K562 (cell line): ENCODE measurements around the gene SMIM8. TPM values are rescaled to one million over a fixed set of nuclear protein-coding genes. Genes with fewer than 3 reads are reported as not detected.

ENCODE experiments used
- CBFA2T3 ChIP-seq: fragments of 450-650 bp; IDR thresholded peaks from 2 replicates; pipeline ENCODE4 v1.6.1; 2017
- FOXM1 ChIP-seq, 2 experiments: fragments of 450-650 bp in 1 of 2; sonication (generic) in 1 of 2; formaldehyde crosslinking in 1 of 2; IDR thresholded peaks; 2 replicates each; pipeline versions ENCODE4 v1.6.1 to v1.9.0; 2017 to 2022; ENCODE audit warnings: low read depth in 2 of 2, mild to moderate bottlenecking in 2 of 2, missing genetic modification reagents in 1 of 2, moderate library complexity in 1 of 2
- GABPA ChIP-seq: fragments of 200-800 bp; sonication (Bioruptor generic); conservative IDR thresholded peaks from 2 replicates; pipeline ENCODE4 v1.6.1; 2016; ENCODE audit warnings: low read depth, missing genetic modification characterization, missing compliant biosample characterization
- GATA2 ChIP-seq: sonication (generic); formaldehyde crosslinking; IDR thresholded peaks from 2 replicates; pipeline ENCODE4 v1.4.0; 2020; ENCODE audit warnings: mild to moderate bottlenecking, missing genetic modification reagents
- KAT8 ChIP-seq: fragments of 450-650 bp; IDR thresholded peaks from 2 replicates; pipeline ENCODE4 v1.6.1; 2016; ENCODE audit warnings: low read depth, mild to moderate bottlenecking
- KLF10 ChIP-seq: fragments of 250-450 bp; sonication (Bioruptor Pico); IDR thresholded peaks from 2 replicates; pipeline ENCODE4 v1.6.1; 2021; ENCODE audit warnings: matching md5 sums
- NONO ChIP-seq, 2 experiments: fragments of 200-400 bp in 1 of 2; fragments of 450-650 bp in 1 of 2; formaldehyde crosslinking in 1 of 2; IDR thresholded peaks; 2 replicates each; pipeline ENCODE4 v1.6.1; 2017; ENCODE audit warnings: low read depth in 2 of 2, mild to moderate bottlenecking in 2 of 2, moderate library complexity in 2 of 2, low read length in 1 of 2
- POLR2B ChIP-seq: fragments of 450-650 bp; IDR thresholded peaks from 2 replicates; pipeline ENCODE4 v1.6.1; 2018; ENCODE audit warnings: low read depth; ENCODE audit not compliant: partially characterized antibody
- SMARCB1 ChIP-seq: IDR thresholded peaks from 2 replicates; pipeline ENCODE4 v1.6.1; 2011; ENCODE audit warnings: improper control_type of control experiment, low read depth; ENCODE audit not compliant: insufficient read length
- TCFL5 ChIP-seq: fragments of 250-450 bp; sonication (Bioruptor Pico); conservative IDR thresholded peaks from 2 replicates; pipeline ENCODE4 v1.6.1; 2021; ENCODE audit warnings: mild to moderate bottlenecking, moderate library complexity, matching md5 sums
- WHSC1 ChIP-seq: IDR thresholded peaks from one replicate; pipeline ENCODE4 v1.6.1; 2012; ENCODE audit warnings: low read length, control low read depth, inconsistent platforms
- ZNF561 ChIP-seq: fragments of 450-650 bp; formaldehyde crosslinking; conservative IDR thresholded peaks from 2 replicates; pipeline ENCODE4 v1.4.0; 2020; ENCODE audit warnings: mild to moderate bottlenecking, moderate library complexity
- polyA plus RNA-seq, 8 experiments: library from polyadenylated mRNA; depleted of rRNA in 4 of 8; stranded (reverse) in 5 of 8; unstranded in 3 of 8; fragments of >200 nt; fragmentation: Nextera tagmentation in 2 of 8; fragmentation: Illumina TruSeq in 1 of 8; extraction: Ambion mirVana in 2 of 8; extraction: Trizol in 1 of 8; gene quantifications; 2 replicates each; pipeline versions ENCODE4 v1.2.1 to v1.2.3, GENCODE V29; 2011 to 2014; ENCODE audit warnings: inconsistent platforms in 1 of 8, missing spikeins in 1 of 8
- total RNA-seq, 7 experiments: library from RNA; depleted of rRNA in 6 of 7; stranded (reverse); fragments of >200 nt in 6 of 7; fragmentation: Illumina TruSeq in 2 of 7; extraction: Trizol in 2 of 7; gene quantifications; 2 replicates each; pipeline versions ENCODE4 v1.2.1 to v1.2.3, GENCODE V29; 2011 to 2021; ENCODE audit warnings: low replicate concordance in 1 of 7
- TF ChIP-seq, protein P1 (sequence below): fragments of 450-650 bp; IDR thresholded peaks from 2 replicates; pipeline ENCODE4 v1.6.1; 2016; ENCODE audit warnings: mild to moderate bottlenecking, moderate library complexity
- TF ChIP-seq, protein P2 (sequence below): fragments of 250-450 bp; sonication (Bioruptor Pico); IDR thresholded peaks from 2 replicates; pipeline ENCODE4 v1.8.0; 2021; ENCODE audit warnings: mild to moderate bottlenecking, moderate library complexity

The SMIM8 gene
- total and polyA plus RNA-seq, 9 of the 15 experiments (the other 6 are each of a cell fraction or from before 2014, with no cell fraction given), result 8.3 to 53.7 (median 15.1) TPM

DNA sequence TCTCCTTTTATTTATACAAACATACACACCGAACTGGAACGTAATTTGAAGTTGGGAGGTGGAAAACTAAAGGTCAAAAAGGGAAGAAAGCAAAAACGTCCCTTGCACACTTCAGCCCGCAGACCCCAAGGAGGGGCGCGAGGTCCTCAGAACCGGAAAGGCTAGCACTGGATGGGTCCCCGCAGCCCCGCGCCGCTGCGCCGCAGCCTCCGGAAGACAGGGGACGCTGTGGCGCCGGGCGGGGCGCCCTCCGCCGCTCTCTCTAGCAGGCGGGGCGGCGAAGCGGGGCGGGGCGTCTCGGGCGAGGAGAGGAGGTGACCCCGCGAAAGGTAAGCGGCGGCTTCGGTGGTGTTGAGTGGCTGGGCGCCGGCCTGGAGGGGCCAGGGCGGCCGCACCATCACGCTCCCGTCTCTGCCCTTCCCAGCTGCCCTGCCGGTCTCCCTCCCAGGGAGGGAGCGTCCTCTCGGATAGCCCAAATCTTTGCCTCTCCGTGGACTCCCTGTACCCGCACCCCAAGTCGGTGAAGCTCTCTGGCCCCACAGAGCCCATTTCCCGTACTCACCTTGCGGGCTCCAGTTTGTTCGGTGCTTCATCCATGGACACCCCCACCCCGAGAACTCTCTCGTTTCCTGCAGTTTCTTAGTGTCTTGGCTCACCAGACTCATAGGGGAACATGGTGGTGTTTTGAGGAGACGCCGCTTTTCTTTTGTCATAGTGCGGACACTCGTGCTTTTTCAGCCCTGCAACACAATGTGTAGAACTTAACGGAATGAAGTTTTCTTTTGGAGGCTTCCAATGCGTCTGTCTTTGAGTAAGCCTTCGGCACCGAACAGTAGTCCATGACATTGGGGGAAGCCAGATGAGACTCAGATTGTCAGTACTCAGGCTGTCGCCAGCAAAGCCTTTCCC is at the start of gene SMIM8 (continued):
- TF ChIP-seq GABPA (tag), result peak; percentile 38
- TF ChIP-seq WHSC1, result no peak
- TF ChIP-seq, protein P1, sequence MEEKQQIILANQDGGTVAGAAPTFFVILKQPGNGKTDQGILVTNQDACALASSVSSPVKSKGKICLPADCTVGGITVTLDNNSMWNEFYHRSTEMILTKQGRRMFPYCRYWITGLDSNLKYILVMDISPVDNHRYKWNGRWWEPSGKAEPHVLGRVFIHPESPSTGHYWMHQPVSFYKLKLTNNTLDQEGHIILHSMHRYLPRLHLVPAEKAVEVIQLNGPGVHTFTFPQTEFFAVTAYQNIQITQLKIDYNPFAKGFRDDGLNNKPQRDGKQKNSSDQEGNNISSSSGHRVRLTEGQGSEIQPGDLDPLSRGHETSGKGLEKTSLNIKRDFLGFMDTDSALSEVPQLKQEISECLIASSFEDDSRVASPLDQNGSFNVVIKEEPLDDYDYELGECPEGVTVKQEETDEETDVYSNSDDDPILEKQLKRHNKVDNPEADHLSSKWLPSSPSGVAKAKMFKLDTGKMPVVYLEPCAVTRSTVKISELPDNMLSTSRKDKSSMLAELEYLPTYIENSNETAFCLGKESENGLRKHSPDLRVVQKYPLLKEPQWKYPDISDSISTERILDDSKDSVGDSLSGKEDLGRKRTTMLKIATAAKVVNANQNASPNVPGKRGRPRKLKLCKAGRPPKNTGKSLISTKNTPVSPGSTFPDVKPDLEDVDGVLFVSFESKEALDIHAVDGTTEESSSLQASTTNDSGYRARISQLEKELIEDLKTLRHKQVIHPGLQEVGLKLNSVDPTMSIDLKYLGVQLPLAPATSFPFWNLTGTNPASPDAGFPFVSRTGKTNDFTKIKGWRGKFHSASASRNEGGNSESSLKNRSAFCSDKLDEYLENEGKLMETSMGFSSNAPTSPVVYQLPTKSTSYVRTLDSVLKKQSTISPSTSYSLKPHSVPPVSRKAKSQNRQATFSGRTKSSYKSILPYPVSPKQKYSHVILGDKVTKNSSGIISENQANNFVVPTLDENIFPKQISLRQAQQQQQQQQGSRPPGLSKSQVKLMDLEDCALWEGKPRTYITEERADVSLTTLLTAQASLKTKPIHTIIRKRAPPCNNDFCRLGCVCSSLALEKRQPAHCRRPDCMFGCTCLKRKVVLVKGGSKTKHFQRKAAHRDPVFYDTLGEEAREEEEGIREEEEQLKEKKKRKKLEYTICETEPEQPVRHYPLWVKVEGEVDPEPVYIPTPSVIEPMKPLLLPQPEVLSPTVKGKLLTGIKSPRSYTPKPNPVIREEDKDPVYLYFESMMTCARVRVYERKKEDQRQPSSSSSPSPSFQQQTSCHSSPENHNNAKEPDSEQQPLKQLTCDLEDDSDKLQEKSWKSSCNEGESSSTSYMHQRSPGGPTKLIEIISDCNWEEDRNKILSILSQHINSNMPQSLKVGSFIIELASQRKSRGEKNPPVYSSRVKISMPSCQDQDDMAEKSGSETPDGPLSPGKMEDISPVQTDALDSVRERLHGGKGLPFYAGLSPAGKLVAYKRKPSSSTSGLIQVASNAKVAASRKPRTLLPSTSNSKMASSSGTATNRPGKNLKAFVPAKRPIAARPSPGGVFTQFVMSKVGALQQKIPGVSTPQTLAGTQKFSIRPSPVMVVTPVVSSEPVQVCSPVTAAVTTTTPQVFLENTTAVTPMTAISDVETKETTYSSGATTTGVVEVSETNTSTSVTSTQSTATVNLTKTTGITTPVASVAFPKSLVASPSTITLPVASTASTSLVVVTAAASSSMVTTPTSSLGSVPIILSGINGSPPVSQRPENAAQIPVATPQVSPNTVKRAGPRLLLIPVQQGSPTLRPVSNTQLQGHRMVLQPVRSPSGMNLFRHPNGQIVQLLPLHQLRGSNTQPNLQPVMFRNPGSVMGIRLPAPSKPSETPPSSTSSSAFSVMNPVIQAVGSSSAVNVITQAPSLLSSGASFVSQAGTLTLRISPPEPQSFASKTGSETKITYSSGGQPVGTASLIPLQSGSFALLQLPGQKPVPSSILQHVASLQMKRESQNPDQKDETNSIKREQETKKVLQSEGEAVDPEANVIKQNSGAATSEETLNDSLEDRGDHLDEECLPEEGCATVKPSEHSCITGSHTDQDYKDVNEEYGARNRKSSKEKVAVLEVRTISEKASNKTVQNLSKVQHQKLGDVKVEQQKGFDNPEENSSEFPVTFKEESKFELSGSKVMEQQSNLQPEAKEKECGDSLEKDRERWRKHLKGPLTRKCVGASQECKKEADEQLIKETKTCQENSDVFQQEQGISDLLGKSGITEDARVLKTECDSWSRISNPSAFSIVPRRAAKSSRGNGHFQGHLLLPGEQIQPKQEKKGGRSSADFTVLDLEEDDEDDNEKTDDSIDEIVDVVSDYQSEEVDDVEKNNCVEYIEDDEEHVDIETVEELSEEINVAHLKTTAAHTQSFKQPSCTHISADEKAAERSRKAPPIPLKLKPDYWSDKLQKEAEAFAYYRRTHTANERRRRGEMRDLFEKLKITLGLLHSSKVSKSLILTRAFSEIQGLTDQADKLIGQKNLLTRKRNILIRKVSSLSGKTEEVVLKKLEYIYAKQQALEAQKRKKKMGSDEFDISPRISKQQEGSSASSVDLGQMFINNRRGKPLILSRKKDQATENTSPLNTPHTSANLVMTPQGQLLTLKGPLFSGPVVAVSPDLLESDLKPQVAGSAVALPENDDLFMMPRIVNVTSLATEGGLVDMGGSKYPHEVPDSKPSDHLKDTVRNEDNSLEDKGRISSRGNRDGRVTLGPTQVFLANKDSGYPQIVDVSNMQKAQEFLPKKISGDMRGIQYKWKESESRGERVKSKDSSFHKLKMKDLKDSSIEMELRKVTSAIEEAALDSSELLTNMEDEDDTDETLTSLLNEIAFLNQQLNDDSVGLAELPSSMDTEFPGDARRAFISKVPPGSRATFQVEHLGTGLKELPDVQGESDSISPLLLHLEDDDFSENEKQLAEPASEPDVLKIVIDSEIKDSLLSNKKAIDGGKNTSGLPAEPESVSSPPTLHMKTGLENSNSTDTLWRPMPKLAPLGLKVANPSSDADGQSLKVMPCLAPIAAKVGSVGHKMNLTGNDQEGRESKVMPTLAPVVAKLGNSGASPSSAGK, result no peak
- TF ChIP-seq FOXM1 (IDR thresholded peaks at IDR 0.05; ENCODE audit: low read depth), result 0 out of 2 replicates have a peak, but pooled peaks have one; percentile 11
- TF ChIP-seq FOXM1 (CRISPR knock-in tag; IDR thresholded peaks at IDR 0.05; ENCODE audit: low read depth), result no peak
- no peak for TF ChIP-seq KAT8
- TF ChIP-seq CBFA2T3, result peak; percentile 21; the same call in 1 of the 2 replicates
- TF ChIP-seq, protein P2, sequence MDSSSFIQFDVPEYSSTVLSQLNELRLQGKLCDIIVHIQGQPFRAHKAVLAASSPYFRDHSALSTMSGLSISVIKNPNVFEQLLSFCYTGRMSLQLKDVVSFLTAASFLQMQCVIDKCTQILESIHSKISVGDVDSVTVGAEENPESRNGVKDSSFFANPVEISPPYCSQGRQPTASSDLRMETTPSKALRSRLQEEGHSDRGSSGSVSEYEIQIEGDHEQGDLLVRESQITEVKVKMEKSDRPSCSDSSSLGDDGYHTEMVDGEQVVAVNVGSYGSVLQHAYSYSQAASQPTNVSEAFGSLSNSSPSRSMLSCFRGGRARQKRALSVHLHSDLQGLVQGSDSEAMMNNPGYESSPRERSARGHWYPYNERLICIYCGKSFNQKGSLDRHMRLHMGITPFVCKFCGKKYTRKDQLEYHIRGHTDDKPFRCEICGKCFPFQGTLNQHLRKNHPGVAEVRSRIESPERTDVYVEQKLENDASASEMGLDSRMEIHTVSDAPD (CRISPR knock-in tag), result no peak
- TF ChIP-seq NONO (IDR thresholded peaks at IDR 0.05; ENCODE audit: low read depth in 2 of 2, low read length in 1 of 2), result peak; percentile 39 to 76; a peak in 3 of 4 replicates
- TF ChIP-seq SMARCB1, result no peak
- no peak for TF ChIP-seq TCFL5 (CRISPR knock-in tag)
- TF ChIP-seq ZNF561, result no peak
- TF ChIP-seq KLF10, result no peak
- TF ChIP-seq POLR2B, result peak; percentile 86
- no peak for TF ChIP-seq GATA2 (CRISPR knock-in tag)
